Measurements from ENCODE around the gene MCF2L.

DNA sequence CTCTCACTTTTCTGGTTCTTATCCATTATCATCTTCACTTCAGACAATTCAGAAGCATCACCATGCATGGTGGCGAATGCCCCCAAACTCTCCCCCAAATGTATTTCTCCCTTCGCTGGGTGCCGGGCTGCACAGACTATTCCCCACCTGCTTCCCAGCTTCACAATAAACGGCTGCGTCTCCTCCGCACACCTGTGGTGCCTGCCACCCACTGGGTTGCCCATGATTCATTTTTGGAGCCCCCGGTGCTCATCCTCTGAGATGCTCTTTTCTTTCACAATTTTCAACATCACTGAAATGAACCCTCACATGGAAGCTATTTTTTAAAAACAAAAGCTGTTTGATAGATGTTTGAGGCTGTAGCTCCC is 150.8 kb downstream of the MCF2L start:
- TF ChIP-seq, protein P1, sequence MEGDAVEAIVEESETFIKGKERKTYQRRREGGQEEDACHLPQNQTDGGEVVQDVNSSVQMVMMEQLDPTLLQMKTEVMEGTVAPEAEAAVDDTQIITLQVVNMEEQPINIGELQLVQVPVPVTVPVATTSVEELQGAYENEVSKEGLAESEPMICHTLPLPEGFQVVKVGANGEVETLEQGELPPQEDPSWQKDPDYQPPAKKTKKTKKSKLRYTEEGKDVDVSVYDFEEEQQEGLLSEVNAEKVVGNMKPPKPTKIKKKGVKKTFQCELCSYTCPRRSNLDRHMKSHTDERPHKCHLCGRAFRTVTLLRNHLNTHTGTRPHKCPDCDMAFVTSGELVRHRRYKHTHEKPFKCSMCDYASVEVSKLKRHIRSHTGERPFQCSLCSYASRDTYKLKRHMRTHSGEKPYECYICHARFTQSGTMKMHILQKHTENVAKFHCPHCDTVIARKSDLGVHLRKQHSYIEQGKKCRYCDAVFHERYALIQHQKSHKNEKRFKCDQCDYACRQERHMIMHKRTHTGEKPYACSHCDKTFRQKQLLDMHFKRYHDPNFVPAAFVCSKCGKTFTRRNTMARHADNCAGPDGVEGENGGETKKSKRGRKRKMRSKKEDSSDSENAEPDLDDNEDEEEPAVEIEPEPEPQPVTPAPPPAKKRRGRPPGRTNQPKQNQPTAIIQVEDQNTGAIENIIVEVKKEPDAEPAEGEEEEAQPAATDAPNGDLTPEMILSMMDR (IDR thresholded peaks at IDR 0.05; ENCODE audit: poor library complexity, severe bottlenecking), result no peak
- no peak for TF ChIP-seq TAF1 (IDR thresholded peaks at IDR 0.05; ENCODE audit: low read depth)
- TF ChIP-seq EZH2 (IDR thresholded peaks at IDR 0.05; ENCODE audit: borderline replicate concordance, insufficient read depth, low read length, poor library complexity, severe bottlenecking), result no peak
- TF ChIP-seq RAD21 (conservative IDR thresholded peaks at IDR 0.05), result no peak
- TF ChIP-seq, protein P2, sequence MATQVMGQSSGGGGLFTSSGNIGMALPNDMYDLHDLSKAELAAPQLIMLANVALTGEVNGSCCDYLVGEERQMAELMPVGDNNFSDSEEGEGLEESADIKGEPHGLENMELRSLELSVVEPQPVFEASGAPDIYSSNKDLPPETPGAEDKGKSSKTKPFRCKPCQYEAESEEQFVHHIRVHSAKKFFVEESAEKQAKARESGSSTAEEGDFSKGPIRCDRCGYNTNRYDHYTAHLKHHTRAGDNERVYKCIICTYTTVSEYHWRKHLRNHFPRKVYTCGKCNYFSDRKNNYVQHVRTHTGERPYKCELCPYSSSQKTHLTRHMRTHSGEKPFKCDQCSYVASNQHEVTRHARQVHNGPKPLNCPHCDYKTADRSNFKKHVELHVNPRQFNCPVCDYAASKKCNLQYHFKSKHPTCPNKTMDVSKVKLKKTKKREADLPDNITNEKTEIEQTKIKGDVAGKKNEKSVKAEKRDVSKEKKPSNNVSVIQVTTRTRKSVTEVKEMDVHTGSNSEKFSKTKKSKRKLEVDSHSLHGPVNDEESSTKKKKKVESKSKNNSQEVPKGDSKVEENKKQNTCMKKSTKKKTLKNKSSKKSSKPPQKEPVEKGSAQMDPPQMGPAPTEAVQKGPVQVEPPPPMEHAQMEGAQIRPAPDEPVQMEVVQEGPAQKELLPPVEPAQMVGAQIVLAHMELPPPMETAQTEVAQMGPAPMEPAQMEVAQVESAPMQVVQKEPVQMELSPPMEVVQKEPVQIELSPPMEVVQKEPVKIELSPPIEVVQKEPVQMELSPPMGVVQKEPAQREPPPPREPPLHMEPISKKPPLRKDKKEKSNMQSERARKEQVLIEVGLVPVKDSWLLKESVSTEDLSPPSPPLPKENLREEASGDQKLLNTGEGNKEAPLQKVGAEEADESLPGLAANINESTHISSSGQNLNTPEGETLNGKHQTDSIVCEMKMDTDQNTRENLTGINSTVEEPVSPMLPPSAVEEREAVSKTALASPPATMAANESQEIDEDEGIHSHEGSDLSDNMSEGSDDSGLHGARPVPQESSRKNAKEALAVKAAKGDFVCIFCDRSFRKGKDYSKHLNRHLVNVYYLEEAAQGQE (IDR thresholded peaks at IDR 0.05; ENCODE audit: borderline replicate concordance), result no peak

All from neural cell (in vitro differentiated cells).